Measurements from ENCODE around the gene RAB5IF.

Gene RAB5IF

GRCh38 chr20:36613974-36614373, 8.4 kb downstream of the RAB5IF start:
- peaks cover 31 to 38% of the 10 kb centered on the region in 2 donors for H3K36me3 ChIP-seq (ENCODE audit: control insufficient read depth in 2 of 2, insufficient read depth in 2 of 2, low read length in 2 of 2)

GRCh38 chr20:36614781-36615557, 9.4 kb downstream of the RAB5IF start:
- Histone ChIP-seq H3K27ac (ENCODE audit: low read length) (no peak overlapping the region), H3K9me3 (ENCODE audit: control insufficient read depth in 2 of 2, low read length in 2 of 2) (no peaks in the 10 kb centered on the region), H3K36me3 (ENCODE audit: control insufficient read depth in 2 of 2, insufficient read depth in 2 of 2, low read length in 2 of 2) (peaks cover 28 to 33% of the 10 kb centered on the region in 2 donors), H3K27me3 (ENCODE audit: control insufficient read depth in 1 of 2, insufficient read depth in 2 of 2, low read length in 2 of 2) (no peaks in the 10 kb centered on the region), H3K9ac (ENCODE audit: low read length in 2 of 2) (no peak overlapping the region), H3K4me3 (ENCODE audit: low read length in 2 of 2) (no peak overlapping the region), H3K4me1 (ENCODE audit: control insufficient read depth, insufficient read depth, low read length) (no peaks in the 10 kb centered on the region)

More at GRCh38 chr20:36613974-36614373, 8.4 kb downstream of the RAB5IF start:
- H3K27me3 ChIP-seq (ENCODE audit: control insufficient read depth in 1 of 2, insufficient read depth in 2 of 2, low read length in 2 of 2): no peaks in the 10 kb centered on the region
- no peak overlapping the region for H3K4me3 ChIP-seq (ENCODE audit: low read length in 2 of 2)
- no peak overlapping the region for H3K9ac ChIP-seq (ENCODE audit: low read length in 2 of 2)
- H3K4me1 ChIP-seq (ENCODE audit: control insufficient read depth, insufficient read depth, low read length): no peaks in the 10 kb centered on the region
- H3K27ac ChIP-seq (ENCODE audit: low read length): no peak overlapping the region
- H3K9me3 ChIP-seq (ENCODE audit: control insufficient read depth in 2 of 2, low read length in 2 of 2): no peaks in the 10 kb centered on the region

- no peaks in the 10 kb centered on the region for H3K4me1 ChIP-seq (ENCODE audit: control insufficient read depth, insufficient read depth, low read length)
- no peak overlapping the region for H3K27ac ChIP-seq (ENCODE audit: low read length)
- no peak overlapping the region for H3K4me3 ChIP-seq (ENCODE audit: low read length in 2 of 2)
- no peaks in the 10 kb centered on the region for H3K9me3 ChIP-seq (ENCODE audit: control insufficient read depth in 2 of 2, low read length in 2 of 2)
- H3K36me3 ChIP-seq (ENCODE audit: control insufficient read depth in 2 of 2, insufficient read depth in 2 of 2, low read length in 2 of 2): no peaks in the 10 kb centered on the region
- H3K9ac ChIP-seq (ENCODE audit: low read length in 2 of 2): no peak overlapping the region
- H3K27me3 ChIP-seq (ENCODE audit: control insufficient read depth in 1 of 2, insufficient read depth in 2 of 2, low read length in 2 of 2): no peaks in the 10 kb centered on the region
Measured at GRCh38 chr20:36620917-36621316, 15.3 kb downstream of the RAB5IF start.

- Histone ChIP-seq H3K4me3 (ENCODE audit: low read length in 2 of 2) (no peak overlapping the region), H3K9me3 (ENCODE audit: control insufficient read depth in 2 of 2, low read length in 2 of 2) (no peaks in the 10 kb centered on the region), H3K27me3 (ENCODE audit: control insufficient read depth in 1 of 2, insufficient read depth in 2 of 2, low read length in 2 of 2) (no peaks in the 10 kb centered on the region), H3K9ac (ENCODE audit: low read length in 2 of 2) (no peak overlapping the region), H3K27ac (ENCODE audit: low read length) (no peak overlapping the region), H3K4me1 (ENCODE audit: control insufficient read depth, insufficient read depth, low read length) (no peaks in the 10 kb centered on the region), H3K36me3 (ENCODE audit: control insufficient read depth in 2 of 2, insufficient read depth in 2 of 2, low read length in 2 of 2) (no peaks in the 10 kb centered on the region)
Measured at GRCh38 chr20:36623444-36623843, 17.9 kb downstream of the RAB5IF start.

GRCh38 chr20:36624068-36624943, 18.7 kb downstream of the RAB5IF start:
- Histone ChIP-seq H3K4me3 (ENCODE audit: low read length in 2 of 2) (no peak overlapping the region), H3K9me3 (ENCODE audit: control insufficient read depth in 2 of 2, low read length in 2 of 2) (no peaks in the 10 kb centered on the region), H3K9ac (ENCODE audit: low read length in 2 of 2) (no peak overlapping the region), H3K27ac (ENCODE audit: low read length) (no peak overlapping the region), H3K4me1 (ENCODE audit: control insufficient read depth, insufficient read depth, low read length) (no peaks in the 10 kb centered on the region), H3K27me3 (ENCODE audit: control insufficient read depth in 1 of 2, insufficient read depth in 2 of 2, low read length in 2 of 2) (no peaks in the 10 kb centered on the region), H3K36me3 (ENCODE audit: control insufficient read depth in 2 of 2, insufficient read depth in 2 of 2, low read length in 2 of 2) (no peaks in the 10 kb centered on the region)

- Histone ChIP-seq H3K9me3 (ENCODE audit: control insufficient read depth in 2 of 2, low read length in 2 of 2) (no peaks in the 10 kb centered on the region), H3K27me3 (ENCODE audit: control insufficient read depth in 1 of 2, insufficient read depth in 2 of 2, low read length in 2 of 2) (no peaks in the 10 kb centered on the region), H3K27ac (ENCODE audit: low read length) (no peak overlapping the region), H3K4me3 (ENCODE audit: low read length in 2 of 2) (no peak overlapping the region), H3K4me1 (ENCODE audit: control insufficient read depth, insufficient read depth, low read length) (no peaks in the 10 kb centered on the region), H3K9ac (ENCODE audit: low read length in 2 of 2) (no peak overlapping the region), H3K36me3 (ENCODE audit: control insufficient read depth in 2 of 2, insufficient read depth in 2 of 2, low read length in 2 of 2) (no peaks in the 10 kb centered on the region)
Measured at GRCh38 chr20:36624944-36625324, 19.4 kb downstream of the RAB5IF start.

- Histone ChIP-seq H3K27me3 (ENCODE audit: control insufficient read depth in 1 of 2, insufficient read depth in 2 of 2, low read length in 2 of 2) (no peaks in the 10 kb centered on the region), H3K9ac (ENCODE audit: low read length in 2 of 2) (no peak overlapping the region), H3K9me3 (ENCODE audit: control insufficient read depth in 2 of 2, low read length in 2 of 2) (no peaks in the 10 kb centered on the region), H3K36me3 (ENCODE audit: control insufficient read depth in 2 of 2, insufficient read depth in 2 of 2, low read length in 2 of 2) (no peaks in the 10 kb centered on the region), H3K27ac (ENCODE audit: low read length) (no peak overlapping the region), H3K4me3 (ENCODE audit: low read length in 2 of 2) (no peak overlapping the region), H3K4me1 (ENCODE audit: control insufficient read depth, insufficient read depth, low read length) (no peaks in the 10 kb centered on the region)
Measured at GRCh38 chr20:36628076-36628475, 22.5 kb downstream of the RAB5IF start.

GRCh38 chr20:36629719-36630681, 24.4 kb downstream of the RAB5IF start:
- H3K9ac ChIP-seq (ENCODE audit: low read length in 2 of 2): no peak overlapping the region

GRCh38 chr20:36631646-36632045, 26.1 kb downstream of the RAB5IF start:
- Histone ChIP-seq H3K9me3 (ENCODE audit: control insufficient read depth in 2 of 2, low read length in 2 of 2) (no peaks in the 10 kb centered on the region), H3K36me3 (ENCODE audit: control insufficient read depth in 2 of 2, insufficient read depth in 2 of 2, low read length in 2 of 2) (no peaks in the 10 kb centered on the region), H3K27ac (ENCODE audit: low read length) (no peak overlapping the region), H3K4me1 (ENCODE audit: control insufficient read depth, insufficient read depth, low read length) (no peaks in the 10 kb centered on the region), H3K9ac (ENCODE audit: low read length in 2 of 2) (no peak overlapping the region), H3K27me3 (ENCODE audit: control insufficient read depth in 1 of 2, insufficient read depth in 2 of 2, low read length in 2 of 2) (no peaks in the 10 kb centered on the region), H3K4me3 (ENCODE audit: low read length in 2 of 2) (no peak overlapping the region)

More at GRCh38 chr20:36629719-36630681, 24.4 kb downstream of the RAB5IF start:
- no peaks in the 10 kb centered on the region for H3K27me3 ChIP-seq (ENCODE audit: control insufficient read depth in 1 of 2, insufficient read depth in 2 of 2, low read length in 2 of 2)
- no peaks in the 10 kb centered on the region for H3K36me3 ChIP-seq (ENCODE audit: control insufficient read depth in 2 of 2, insufficient read depth in 2 of 2, low read length in 2 of 2)
- H3K4me3 ChIP-seq (ENCODE audit: low read length in 2 of 2): no peak overlapping the region
- H3K27ac ChIP-seq (ENCODE audit: low read length): no peak overlapping the region
- H3K9me3 ChIP-seq (ENCODE audit: control insufficient read depth in 2 of 2, low read length in 2 of 2): no peaks in the 10 kb centered on the region
- no peaks in the 10 kb centered on the region for H3K4me1 ChIP-seq (ENCODE audit: control insufficient read depth, insufficient read depth, low read length)

GRCh38 chr20:36632147-36632486, 26.5 kb downstream of the RAB5IF start:
- Histone ChIP-seq H3K36me3 (ENCODE audit: control insufficient read depth in 2 of 2, insufficient read depth in 2 of 2, low read length in 2 of 2) (no peaks in the 10 kb centered on the region), H3K27me3 (ENCODE audit: control insufficient read depth in 1 of 2, insufficient read depth in 2 of 2, low read length in 2 of 2) (no peaks in the 10 kb centered on the region), H3K9me3 (ENCODE audit: control insufficient read depth in 2 of 2, low read length in 2 of 2) (no peaks in the 10 kb centered on the region), H3K9ac (ENCODE audit: low read length in 2 of 2) (no peak overlapping the region), H3K4me3 (ENCODE audit: low read length in 2 of 2) (no peak overlapping the region), H3K4me1 (ENCODE audit: control insufficient read depth, insufficient read depth, low read length) (no peaks in the 10 kb centered on the region), H3K27ac (ENCODE audit: low read length) (no peak overlapping the region)
